GDM1 (cell line): ENCODE data around the gene ANKRD31.
"Not testable (repeated sequence)": the region's sequence is repeated elsewhere in the genome, so short reads cannot be mapped to it uniquely, and the experiment has no call there.

Experiments used
- DNase-seq: peaks from one replicate; lab custom pipeline; 2025; lab: John Stamatoyannopoulos, UW

Gene ANKRD31

GRCh38 chr5:75234251-75234650 lies 2.4 kb downstream of the ANKRD31 start:
- DNase-seq = no peak

- DNase-seq = no peak
Observed at GRCh38 chr5:75226916-75227315, 9.8 kb downstream of the ANKRD31 start.

- DNase-seq = no peak
Observed at GRCh38 chr5:75225506-75225905, 11.2 kb downstream of the ANKRD31 start.

- DNase-seq = not testable (repeated sequence)
Observed at GRCh38 chr5:75220787-75221186, 15.9 kb downstream of the ANKRD31 start.

- no peak for DNase-seq
Observed at GRCh38 chr5:75214928-75215327, 21.8 kb downstream of the ANKRD31 start.

GRCh38 chr5:75214409-75214808 lies 22.3 kb downstream of the ANKRD31 start:
- no peak for DNase-seq

GRCh38 chr5:75203604-75204003 lies 33.1 kb downstream of the ANKRD31 start:
- no peak for DNase-seq

- DNase-seq = no peak
Observed at GRCh38 chr5:75202935-75203334, 33.7 kb downstream of the ANKRD31 start.

GRCh38 chr5:75200776-75201175 lies 35.9 kb downstream of the ANKRD31 start:
- DNase-seq = no peak

GRCh38 chr5:75199946-75200345 lies 36.7 kb downstream of the ANKRD31 start:
- no peak for DNase-seq

GRCh38 chr5:75199071-75199470 lies 37.6 kb downstream of the ANKRD31 start:
- DNase-seq = no peak

- no peak for DNase-seq
Observed at GRCh38 chr5:75197745-75198144, 38.9 kb downstream of the ANKRD31 start.

- DNase-seq = no peak
Observed at GRCh38 chr5:75192804-75193203, 43.9 kb downstream of the ANKRD31 start.

GRCh38 chr5:75192264-75192663 lies 44.4 kb downstream of the ANKRD31 start:
- DNase-seq = no peak

- no peak for DNase-seq
Observed at GRCh38 chr5:75190227-75190626, 46.5 kb downstream of the ANKRD31 start.

GRCh38 chr5:75189353-75189752 lies 47.3 kb downstream of the ANKRD31 start:
- DNase-seq = no peak

- no peak for DNase-seq
Observed at GRCh38 chr5:75185763-75186162, 50.9 kb downstream of the ANKRD31 start.

GRCh38 chr5:75176009-75176408 lies 60.7 kb downstream of the ANKRD31 start:
- not testable (repeated sequence) for DNase-seq

- DNase-seq = not testable (repeated sequence)
Observed at GRCh38 chr5:75174872-75175271, 61.8 kb downstream of the ANKRD31 start.

- DNase-seq = no peak
Observed at GRCh38 chr5:75169516-75169915, 67.2 kb downstream of the ANKRD31 start.

GRCh38 chr5:75168026-75168735 lies 68.5 kb downstream of the ANKRD31 start:
- no peak for DNase-seq

GRCh38 chr5:75167345-75167744 lies 69.3 kb downstream of the ANKRD31 start:
- DNase-seq = no peak

- not testable (repeated sequence) for DNase-seq
Observed at GRCh38 chr5:75161508-75161907, 75.2 kb downstream of the ANKRD31 start.

- DNase-seq = no peak
Observed at GRCh38 chr5:75156585-75156984, 80.1 kb downstream of the ANKRD31 start.
